ENCODE data around the gene RALY. TPM values are rescaled to one million over a fixed set of nuclear protein-coding genes. Genes with fewer than 3 reads are reported as not detected.

RALY gene
- total RNA-seq, 4 donors from 2014 or later: 71.6 to 166 (median 149) TPM

DNA sequence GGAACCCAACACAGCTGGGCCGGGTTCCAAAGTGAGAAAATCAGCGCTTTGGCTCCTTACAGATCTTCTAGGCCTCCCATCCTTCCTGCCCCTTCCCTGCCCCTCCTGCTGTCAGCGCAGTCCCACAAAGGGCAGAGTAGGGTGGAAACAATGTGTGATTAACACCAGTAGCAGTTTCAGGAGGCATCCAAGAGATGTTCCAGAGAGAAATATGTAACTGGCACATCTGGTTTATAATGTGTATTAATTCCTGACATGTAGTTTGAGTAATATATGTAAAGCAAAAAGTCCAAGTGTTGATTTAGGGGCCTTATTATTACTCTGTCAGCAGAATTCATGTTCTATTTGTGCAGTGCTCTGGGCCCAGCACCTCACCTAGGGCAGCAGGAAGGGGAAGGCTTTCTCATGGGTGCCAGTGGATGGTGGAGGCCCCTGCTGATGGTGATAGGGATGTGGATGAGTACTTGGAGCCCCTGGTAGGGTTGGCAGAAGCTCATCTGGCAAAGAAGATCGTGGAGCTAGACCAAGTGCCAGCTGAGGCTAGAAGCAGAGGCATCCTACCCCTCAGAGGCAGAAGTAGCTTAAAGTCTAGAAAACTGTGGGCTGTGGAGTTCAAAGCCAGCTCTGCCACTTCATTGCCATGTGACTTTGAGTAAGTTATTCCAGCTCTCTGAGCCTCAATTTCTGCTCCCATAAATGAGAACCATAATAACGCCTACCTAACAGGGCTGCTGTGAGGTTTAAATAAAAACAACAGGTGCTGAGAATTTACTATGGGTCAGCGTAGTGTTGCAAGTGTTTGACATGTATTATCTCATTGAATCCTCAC lies 22.4 kb upstream of the RALY start:
- Histone ChIP-seq H3K4me3 (no peak overlapping the region), H3K27ac (peak overlapping the region in 3 of 4 donors; percentile 45 to 78 (median 46)), H3K4me1 (no peaks in the 10 kb centered on the region), H3K9me3 (no peaks in the 10 kb centered on the region), H3K36me3 (no peaks in the 10 kb centered on the region), H3K27me3 (no peaks in the 10 kb centered on the region)
- WGBS, 2 donors (ENCODE audit: low coverage in 1 of 2): 67 to 80% methylated on average over 2 to 6 of the region's 6 CpGs
- peak; percentile 15 for DNase-seq
- in situ Hi-C loops (cut with MboI; ENCODE audit: low pct_ligation_motif_present in 1 of 4, low pct_unique_long_range_greater_than_20kb in 1 of 4, low sequenced_read_pairs in 3 of 4) (no loop called here), intact Hi-C loops (cut with DNase I; ENCODE audit: low total_unique reads) (no loop called here)
- TF ChIP-seq EP300 (IDR thresholded peaks at IDR 0.05; ENCODE audit: low read depth): no peak
- TF ChIP-seq POLR2A (IDR thresholded peaks at IDR 0.05): no peak
- TF ChIP-seq, protein P1, sequence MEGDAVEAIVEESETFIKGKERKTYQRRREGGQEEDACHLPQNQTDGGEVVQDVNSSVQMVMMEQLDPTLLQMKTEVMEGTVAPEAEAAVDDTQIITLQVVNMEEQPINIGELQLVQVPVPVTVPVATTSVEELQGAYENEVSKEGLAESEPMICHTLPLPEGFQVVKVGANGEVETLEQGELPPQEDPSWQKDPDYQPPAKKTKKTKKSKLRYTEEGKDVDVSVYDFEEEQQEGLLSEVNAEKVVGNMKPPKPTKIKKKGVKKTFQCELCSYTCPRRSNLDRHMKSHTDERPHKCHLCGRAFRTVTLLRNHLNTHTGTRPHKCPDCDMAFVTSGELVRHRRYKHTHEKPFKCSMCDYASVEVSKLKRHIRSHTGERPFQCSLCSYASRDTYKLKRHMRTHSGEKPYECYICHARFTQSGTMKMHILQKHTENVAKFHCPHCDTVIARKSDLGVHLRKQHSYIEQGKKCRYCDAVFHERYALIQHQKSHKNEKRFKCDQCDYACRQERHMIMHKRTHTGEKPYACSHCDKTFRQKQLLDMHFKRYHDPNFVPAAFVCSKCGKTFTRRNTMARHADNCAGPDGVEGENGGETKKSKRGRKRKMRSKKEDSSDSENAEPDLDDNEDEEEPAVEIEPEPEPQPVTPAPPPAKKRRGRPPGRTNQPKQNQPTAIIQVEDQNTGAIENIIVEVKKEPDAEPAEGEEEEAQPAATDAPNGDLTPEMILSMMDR (IDR thresholded peaks at IDR 0.05): no peak
- peak; percentile 87 to 95 (median 91) for TF ChIP-seq POLR2AphosphoS5 (IDR thresholded peaks at IDR 0.05)

DNA sequence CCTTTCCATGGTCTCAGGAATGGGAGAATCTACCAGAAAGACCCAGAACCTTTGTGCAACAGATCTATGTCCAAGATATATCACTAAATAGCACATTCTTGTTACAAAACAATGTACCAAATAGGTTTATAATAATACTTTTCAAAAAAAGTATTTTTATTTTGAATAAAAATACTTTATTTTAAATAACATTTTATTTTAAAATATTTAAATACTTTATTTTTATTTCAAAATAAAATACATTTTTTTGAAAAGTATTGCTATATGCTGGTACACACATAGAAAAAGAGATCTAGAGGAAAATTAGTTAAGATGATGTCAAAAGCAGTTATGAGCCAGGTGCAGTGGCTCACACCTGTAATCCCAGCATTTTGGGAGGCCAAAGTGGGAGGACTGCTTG lies 16.8 kb upstream of the RALY start:
- Histone ChIP-seq H3K4me1 (peaks cover 0 to 7% (median 2%) of the 10 kb centered on the region in 4 donors), H3K27me3 (no peaks in the 10 kb centered on the region), H3K9me3 (no peaks in the 10 kb centered on the region), H3K36me3 (no peaks in the 10 kb centered on the region), H3K27ac (no peak overlapping the region), H3K4me3 (no peak overlapping the region)
- no peak for DNase-seq
- in situ Hi-C loops (cut with MboI; ENCODE audit: low pct_ligation_motif_present in 1 of 4, low pct_unique_long_range_greater_than_20kb in 1 of 4, low sequenced_read_pairs in 3 of 4) (no loop called here), intact Hi-C loops (cut with DNase I; ENCODE audit: low total_unique reads) (no loop called here)
- TF ChIP-seq EP300 (IDR thresholded peaks at IDR 0.05; ENCODE audit: low read depth) (no peak), POLR2AphosphoS5 (IDR thresholded peaks at IDR 0.05) (no peak), POLR2A (IDR thresholded peaks at IDR 0.05) (no peak)
- TF ChIP-seq, protein P1 (IDR thresholded peaks at IDR 0.05): no peak

DNA sequence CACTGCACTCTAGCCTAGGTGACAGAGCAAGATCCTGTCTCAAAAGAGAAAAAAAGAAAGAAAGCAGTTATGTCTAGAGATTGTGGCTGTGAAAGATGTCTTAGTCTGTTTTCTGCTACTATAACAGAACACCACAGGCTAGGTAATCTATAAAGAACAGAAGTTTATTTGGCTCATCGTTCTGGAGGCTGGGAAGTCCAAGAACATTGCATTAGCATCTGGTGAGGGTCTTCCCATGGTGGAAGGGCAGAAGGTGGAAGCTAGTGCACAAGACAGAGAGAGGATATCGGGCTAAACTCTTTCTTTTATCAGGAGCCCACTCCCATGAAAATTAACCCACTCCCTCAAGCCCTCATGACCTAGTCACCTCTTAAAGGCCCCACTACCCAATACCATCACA lies 16.2 kb upstream of the RALY start:
- in situ Hi-C loops (cut with MboI; ENCODE audit: low pct_ligation_motif_present in 1 of 4, low pct_unique_long_range_greater_than_20kb in 1 of 4, low sequenced_read_pairs in 3 of 4): no loop called here
- Histone ChIP-seq H3K27ac (no peak overlapping the region), H3K9me3 (no peaks in the 10 kb centered on the region), H3K4me3 (no peak overlapping the region), H3K36me3 (no peaks in the 10 kb centered on the region), H3K27me3 (no peaks in the 10 kb centered on the region), H3K4me1 (peaks cover 0 to 7% (median 2%) of the 10 kb centered on the region in 4 donors)
- WGBS, 2 donors (ENCODE audit: low coverage in 1 of 2): 82% methylated on average over 2 of the region's 2 CpGs; no CpG with 5 or more reads in 1 of the 2 donors
- intact Hi-C loops (cut with DNase I; ENCODE audit: low total_unique reads): no loop called here
- TF ChIP-seq EP300 (IDR thresholded peaks at IDR 0.05; ENCODE audit: low read depth): no peak
- no peak for DNase-seq

DNA sequence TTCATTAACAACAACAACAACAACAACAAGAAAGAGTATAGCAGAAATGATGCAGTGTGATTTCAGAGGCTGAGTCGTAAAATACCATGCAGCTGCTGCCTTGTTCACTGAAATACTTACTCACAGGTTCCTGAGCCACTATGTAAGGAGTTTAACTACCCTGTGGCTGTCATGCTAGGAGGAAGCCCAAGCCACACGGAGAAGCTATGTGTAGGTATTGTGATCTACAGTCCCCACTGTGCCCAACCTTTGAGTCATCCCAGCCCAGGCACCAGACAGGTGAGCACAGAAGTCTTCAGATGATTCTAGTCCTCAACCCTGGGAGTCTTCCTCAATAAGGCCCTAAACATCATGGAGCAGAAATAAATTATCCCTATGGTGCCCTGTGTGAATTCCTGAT lies 14.6 kb upstream of the RALY start:
- WGBS, 2 donors (ENCODE audit: low coverage in 1 of 2): 78 to 89% methylated on average over 1 to 2 of the region's 2 CpGs
- no peak overlapping the region for H3K27ac ChIP-seq
- TF ChIP-seq EP300 (IDR thresholded peaks at IDR 0.05; ENCODE audit: low read depth) (no peak), POLR2AphosphoS5 (IDR thresholded peaks at IDR 0.05) (no peak), POLR2A (IDR thresholded peaks at IDR 0.05) (no peak)
- TF ChIP-seq, protein P1 (IDR thresholded peaks at IDR 0.05): no peak
- no peak overlapping the region for H3K4me3 ChIP-seq
- peaks cover 0 to 7% (median 2%) of the 10 kb centered on the region in 4 donors for H3K4me1 ChIP-seq
- no peaks in the 10 kb centered on the region for H3K9me3 ChIP-seq
- DNase-seq: no peak
- in situ Hi-C loops (cut with MboI; ENCODE audit: low pct_ligation_motif_present in 1 of 4, low pct_unique_long_range_greater_than_20kb in 1 of 4, low sequenced_read_pairs in 3 of 4) (no loop called here), intact Hi-C loops (cut with DNase I; ENCODE audit: low total_unique reads) (no loop called here)
- no peaks in the 10 kb centered on the region for H3K27me3 ChIP-seq
- no peaks in the 10 kb centered on the region for H3K36me3 ChIP-seq
